Tibial nerve (tissue), 4 donors: ENCODE results near the gene IFNA7. TPM values are rescaled to one million over a fixed set of nuclear protein-coding genes. Genes with fewer than 3 reads are reported as not detected.
"Not testable (repeated sequence)": the region's sequence is repeated elsewhere in the genome, so short reads cannot be mapped to it uniquely, and the experiment has no call there.

Experiments
- DNase-seq, 2 donors: peaks; one replicate each; pipeline ENCODE4 v3.0.0-alpha.2; 2019; ENCODE audit warnings: low spot score in 2 of 2
- H3K27ac ChIP-seq, 4 donors: fragments of 200-600 bp; sonication (generic) in 3 of 4; one replicate each; pipeline ENCODE4 v1.5.1; 2017 to 2019; ENCODE audit warnings: mild to moderate bottlenecking in 1 of 4
- H3K27me3 ChIP-seq, 2 donors: fragments of 200-600 bp; sonication (generic) in 1 of 2; one replicate each; pipeline versions ENCODE4 v1.5.1 to v1.6.0; 2017 to 2019
- H3K36me3 ChIP-seq, 3 donors: fragments of 200-600 bp; sonication (generic); one replicate each; pipeline ENCODE4 v1.5.1; 2018 to 2019
- H3K4me1 ChIP-seq, 4 donors: fragments of 200-600 bp; sonication (generic) in 3 of 4; one replicate each; pipeline ENCODE4 v1.5.1; 2017 to 2019
- H3K4me3 ChIP-seq, 4 donors: fragments of 200-600 bp; sonication (generic) in 3 of 4; one replicate each; pipeline ENCODE4 v1.5.1; 2017 to 2019; ENCODE audit warnings: mild to moderate bottlenecking in 1 of 4, moderate library complexity in 1 of 4
- H3K9me3 ChIP-seq, 4 donors: fragments of 200-600 bp; sonication (generic) in 3 of 4; one replicate each; pipeline ENCODE4 v1.5.1; 2017 to 2019
- EP300 ChIP-seq, 2 donors: sonication (generic); formaldehyde crosslinking; IDR thresholded peaks; one replicate each; pipeline ENCODE4 v1.6.1; 2017; ENCODE audit warnings: antibody characterized with exemption in 2 of 2, mild to moderate bottlenecking in 1 of 2
- POLR2A ChIP-seq, 2 donors: fragments of 450-650 bp; IDR thresholded peaks; one replicate each; pipeline ENCODE4 v1.6.1; 2017; ENCODE audit warnings: antibody characterized with exemption in 2 of 2, mild to moderate bottlenecking in 2 of 2, moderate library complexity in 2 of 2
- WGBS, 2 donors: methylation state at CpG; one replicate each; pipeline ENCODE4 v1.1.5; 2018; 5-methylcytosine and 5-hydroxymethylcytosine counted together
- total RNA-seq, 4 donors: library from RNA; depleted of rRNA; stranded (reverse); fragments of >200 nt; gene quantifications; one replicate each; pipeline ENCODE4 v1.1.0, GENCODE V29; 2016
- TF ChIP-seq, protein P1 (sequence below), 5 experiments: fragments of 200-600 bp in 3 of 5; fragments of 450-650 bp in 2 of 5; sonication (generic) in 3 of 5; IDR thresholded peaks; one replicate each; pipeline ENCODE4 v1.5.1; 2016 to 2019; ENCODE audit warnings: antibody characterized with exemption in 5 of 5, mild to moderate bottlenecking in 3 of 5, moderate library complexity in 2 of 5

IFNA7 gene
- total RNA-seq = not detected

DNA sequence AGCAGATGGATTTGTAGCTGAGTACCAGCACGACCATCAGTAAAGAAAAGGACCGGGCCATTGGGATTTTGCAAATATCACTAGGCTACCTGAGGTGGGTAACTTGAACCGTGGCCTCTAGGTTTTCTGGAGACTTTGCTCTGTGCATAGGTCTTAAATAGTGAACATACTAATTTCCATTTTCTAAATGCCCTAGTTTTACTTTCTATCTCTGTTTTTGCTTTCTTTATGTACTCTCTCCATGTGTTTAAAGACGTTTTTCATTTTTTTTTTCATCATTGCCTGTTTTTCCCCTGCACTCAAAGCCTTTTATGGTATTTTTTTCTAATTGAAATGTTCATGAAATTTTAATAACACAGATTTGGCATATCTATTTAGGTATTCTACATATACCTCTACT lies at the start of gene IFNA7:
IFNA7 (minus strand) TSS at position 101 of the 400 bp plus-strand sequence; CDS start at position 61, 40 bp downstream.
- H3K27ac ChIP-seq, H3K4me3 ChIP-seq, H3K27me3 ChIP-seq, DNase-seq, H3K4me1 ChIP-seq, H3K9me3 ChIP-seq, H3K36me3 ChIP-seq: not testable (repeated sequence)
- WGBS, 2 donors = 70 to 72% methylated on average over 4 of the region's 4 CpGs

DNA sequence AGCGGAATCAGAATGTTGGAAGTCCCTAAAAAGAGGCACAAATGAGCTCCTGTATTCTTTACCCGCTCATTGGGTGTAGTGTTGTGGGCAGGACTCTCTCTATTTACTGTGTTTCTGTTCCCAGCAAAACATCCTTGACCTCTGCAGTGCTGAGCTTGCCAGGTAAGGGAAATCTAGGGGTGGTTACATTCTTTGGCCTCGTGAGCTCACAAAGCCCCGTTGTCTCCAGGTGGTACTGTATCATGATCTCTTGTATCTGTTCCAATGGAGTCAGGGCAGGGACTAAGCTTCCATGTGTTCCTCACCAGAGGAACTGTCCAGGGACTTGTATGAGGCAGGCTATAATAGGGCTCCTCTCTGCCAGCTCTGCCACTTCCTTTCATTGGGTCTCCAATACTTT lies 49.6 kb upstream of the IFNA7 start:
- Histone ChIP-seq H3K9me3 (no peaks in the 10 kb centered on the region), H3K36me3 (no peaks in the 10 kb centered on the region), H3K4me3 (no peak overlapping the region), H3K4me1 (peaks cover 0 to 11% (median 0%) of the 10 kb centered on the region in 4 donors), H3K27ac (no peak overlapping the region), H3K27me3 (no peaks in the 10 kb centered on the region)
- TF ChIP-seq EP300 (IDR thresholded peaks at IDR 0.05) (no peak), POLR2A (IDR thresholded peaks at IDR 0.05) (no peak)
- TF ChIP-seq, protein P1, sequence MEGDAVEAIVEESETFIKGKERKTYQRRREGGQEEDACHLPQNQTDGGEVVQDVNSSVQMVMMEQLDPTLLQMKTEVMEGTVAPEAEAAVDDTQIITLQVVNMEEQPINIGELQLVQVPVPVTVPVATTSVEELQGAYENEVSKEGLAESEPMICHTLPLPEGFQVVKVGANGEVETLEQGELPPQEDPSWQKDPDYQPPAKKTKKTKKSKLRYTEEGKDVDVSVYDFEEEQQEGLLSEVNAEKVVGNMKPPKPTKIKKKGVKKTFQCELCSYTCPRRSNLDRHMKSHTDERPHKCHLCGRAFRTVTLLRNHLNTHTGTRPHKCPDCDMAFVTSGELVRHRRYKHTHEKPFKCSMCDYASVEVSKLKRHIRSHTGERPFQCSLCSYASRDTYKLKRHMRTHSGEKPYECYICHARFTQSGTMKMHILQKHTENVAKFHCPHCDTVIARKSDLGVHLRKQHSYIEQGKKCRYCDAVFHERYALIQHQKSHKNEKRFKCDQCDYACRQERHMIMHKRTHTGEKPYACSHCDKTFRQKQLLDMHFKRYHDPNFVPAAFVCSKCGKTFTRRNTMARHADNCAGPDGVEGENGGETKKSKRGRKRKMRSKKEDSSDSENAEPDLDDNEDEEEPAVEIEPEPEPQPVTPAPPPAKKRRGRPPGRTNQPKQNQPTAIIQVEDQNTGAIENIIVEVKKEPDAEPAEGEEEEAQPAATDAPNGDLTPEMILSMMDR (IDR thresholded peaks at IDR 0.05) = no peak
- DNase-seq = no peak
- WGBS, 2 donors = 58 to 62% methylated on average over 4 of the region's 4 CpGs

DNA sequence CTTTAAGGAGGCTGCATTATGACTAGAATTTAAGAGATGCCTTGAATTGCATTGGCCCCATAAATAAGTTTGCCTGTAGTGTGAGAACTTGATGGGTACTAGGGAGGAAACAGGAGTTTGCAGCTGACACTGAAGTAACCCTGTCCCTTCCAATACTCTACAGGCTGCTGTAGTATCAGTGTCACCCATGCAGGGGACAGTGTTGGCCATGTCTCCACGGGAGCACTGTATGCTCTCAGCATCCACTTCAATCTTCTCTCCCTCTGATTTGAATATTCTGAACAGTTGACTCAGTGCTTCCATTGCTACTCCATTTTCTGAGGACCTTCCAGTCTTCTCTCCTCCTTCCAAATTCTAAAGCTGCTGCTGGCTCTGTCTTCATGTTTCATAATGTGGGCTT lies 49.2 kb upstream of the IFNA7 start:
- Histone ChIP-seq H3K9me3 (no peaks in the 10 kb centered on the region), H3K27ac (no peak overlapping the region), H3K4me1 (peaks cover 0 to 11% (median 0%) of the 10 kb centered on the region in 4 donors), H3K36me3 (no peaks in the 10 kb centered on the region), H3K4me3 (no peak overlapping the region), H3K27me3 (no peaks in the 10 kb centered on the region)
- WGBS, 2 donors = 29 to 52% methylated on average over 1 of the region's 1 CpG
- DNase-seq = no peak
- no peak for TF ChIP-seq EP300 (IDR thresholded peaks at IDR 0.05)
- no peak for TF ChIP-seq POLR2A (IDR thresholded peaks at IDR 0.05)
- TF ChIP-seq, protein P1 (IDR thresholded peaks at IDR 0.05) = no peak

DNA sequence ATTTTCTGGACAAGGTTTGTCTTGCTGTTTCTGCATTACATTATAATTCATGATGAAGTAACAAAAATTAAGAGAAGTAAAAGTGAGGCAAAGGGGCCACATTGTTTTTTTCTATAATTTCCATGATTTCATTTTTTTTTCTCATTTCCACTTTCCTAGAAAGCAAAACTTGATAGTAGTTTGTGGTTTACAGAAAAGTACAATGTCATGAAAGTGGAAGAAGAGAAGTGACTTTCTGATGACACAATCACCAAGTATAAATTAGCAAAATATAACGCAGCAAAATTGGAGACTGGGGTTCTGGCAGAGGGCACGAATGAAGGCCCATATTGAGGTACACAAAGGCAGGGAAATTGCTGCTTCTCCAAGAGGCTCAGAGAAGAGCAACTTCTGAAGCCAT lies 42.8 kb upstream of the IFNA7 start:
- TF ChIP-seq, protein P1 (IDR thresholded peaks at IDR 0.05) = no peak
- no peak for TF ChIP-seq EP300 (IDR thresholded peaks at IDR 0.05)
- no peak for TF ChIP-seq POLR2A (IDR thresholded peaks at IDR 0.05)
- Histone ChIP-seq H3K9me3 (no peaks in the 10 kb centered on the region), H3K4me1 (no peaks in the 10 kb centered on the region), H3K4me3 (no peak overlapping the region), H3K36me3 (no peaks in the 10 kb centered on the region), H3K27ac (no peak overlapping the region), H3K27me3 (no peaks in the 10 kb centered on the region)
- no peak for DNase-seq
- 41 to 50% methylated on average over 2 of the region's 2 CpGs for WGBS, 2 donors

DNA sequence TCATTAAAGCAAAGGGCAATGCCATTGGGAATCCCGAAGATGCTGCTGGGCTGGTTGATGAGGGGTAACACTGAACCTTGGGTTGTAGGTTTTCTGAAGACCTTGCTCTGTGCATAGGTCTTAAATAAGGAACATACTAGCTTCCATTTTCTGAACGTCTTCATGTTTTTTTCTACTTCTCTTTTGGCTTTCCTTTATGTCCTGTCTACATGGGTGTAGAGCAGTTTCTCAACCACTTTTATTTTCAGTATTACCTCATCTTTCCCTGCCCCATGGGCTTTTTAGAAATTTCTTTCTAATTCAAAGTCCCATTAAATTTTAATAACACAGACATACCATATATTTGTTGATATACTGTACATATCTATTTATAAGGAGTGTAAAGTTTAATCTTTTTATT lies 37.9 kb upstream of the IFNA7 start, which contains the start of gene IFNA14:
IFNA14 (minus strand) TSS at position 95 of the 400 bp plus-strand sequence; CDS start at position 25, 70 bp downstream.
- TF ChIP-seq, protein P1 (IDR thresholded peaks at IDR 0.05) = no peak
- no peak for TF ChIP-seq POLR2A (IDR thresholded peaks at IDR 0.05)
- no peak for TF ChIP-seq EP300 (IDR thresholded peaks at IDR 0.05)
- DNase-seq = no peak

DNA sequence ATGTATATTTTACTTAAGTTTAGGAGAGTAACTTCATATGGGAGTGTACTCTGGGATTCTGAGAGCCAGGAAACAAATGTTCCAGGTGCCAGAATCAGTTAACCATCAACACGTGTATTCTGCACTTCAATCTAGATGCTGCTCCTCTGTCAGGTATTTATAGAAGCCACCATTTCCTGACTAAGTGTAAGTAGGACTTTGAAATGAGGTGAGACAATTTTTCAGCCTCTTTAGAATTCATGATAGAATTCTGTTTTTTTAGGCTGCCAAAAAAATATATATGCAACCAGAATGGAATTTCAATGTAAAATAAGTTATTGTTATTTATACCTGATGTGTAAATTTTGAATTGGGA lies 34.3 kb upstream of the IFNA7 start:
- WGBS, 2 donors = 16 to 29% methylated on average over 1 of the region's 1 CpG
- H3K27me3 ChIP-seq, H3K4me1 ChIP-seq, H3K9me3 ChIP-seq, DNase-seq, H3K4me3 ChIP-seq, H3K36me3 ChIP-seq, H3K27ac ChIP-seq: not testable (repeated sequence)

More for the DNA sequence above, 37.9 kb upstream of the IFNA7 start, which contains the start of gene IFNA14:
- no peaks in the 10 kb centered on the region for H3K27me3 ChIP-seq
- H3K27ac ChIP-seq = no peak within 1 kb of the TSS
- H3K4me3 ChIP-seq = no peak within 1 kb of the TSS
- no peaks in the 10 kb centered on the region for H3K36me3 ChIP-seq
- WGBS, 2 donors = 81 to 85% methylated on average over 2 of the region's 2 CpGs
- H3K4me1 ChIP-seq = no peaks in the 10 kb centered on the region
- H3K9me3 ChIP-seq = no peaks in the 10 kb centered on the region
